Heart left ventricle (tissue), 16 donors: ENCODE data around the gene IMP4. TPM values are rescaled to one million over a fixed set of nuclear protein-coding genes. Genes with fewer than 3 reads are reported as not detected.
A peak's percentile ranks its signal among the peaks of the same experiment; 100 is the strongest.

Source experiments
- ATAC-seq, 4 donors: fragments of 200-7000 bp; cut with Tn5 transposase; one replicate each; pipeline ENCODE4 v1.9.1; 2020 to 2022; ENCODE audit warnings: moderate library complexity in 4 of 4, mild to moderate bottlenecking in 3 of 4, moderate number of reproducible peaks in 1 of 4
- DNase-seq, 5 donors: peaks; one replicate each; pipeline ENCODE4 v3.0.0-alpha.2; 2020
- H3K27ac ChIP-seq, 12 donors: fragments of 200-600 bp; sonication (generic) in 4 of 12; one replicate each; pipeline versions ENCODE4 v1.5.0 to v1.8.0; 2016 to 2022; ENCODE audit warnings: mild to moderate bottlenecking in 2 of 12
- H3K27me3 ChIP-seq, 9 donors: fragments of 200-600 bp; sonication (generic) in 2 of 9; one replicate each; pipeline versions ENCODE4 v1.5.1 to v1.8.0; 2016 to 2022; ENCODE audit warnings: mild to moderate bottlenecking in 3 of 9
- H3K36me3 ChIP-seq, 9 donors: fragments of 200-600 bp; sonication (generic) in 2 of 9; one replicate each; pipeline versions ENCODE4 v1.5.0 to v1.8.0; 2018 to 2022; ENCODE audit warnings: mild to moderate bottlenecking in 2 of 9
- H3K4me1 ChIP-seq, 12 donors: fragments of 200-600 bp; sonication (generic) in 4 of 12; one replicate each; pipeline versions ENCODE4 v1.5.0 to v1.8.0; 2016 to 2022; ENCODE audit warnings: mild to moderate bottlenecking in 3 of 12
- H3K4me3 ChIP-seq, 12 donors: fragments of 200-600 bp; sonication (generic) in 4 of 12; one replicate each; pipeline versions ENCODE4 v1.5.0 to v1.8.0; 2017 to 2022; ENCODE audit warnings: mild to moderate bottlenecking in 9 of 12, moderate library complexity in 4 of 12
- H3K9me3 ChIP-seq, 12 donors: fragments of 200-600 bp; sonication (generic) in 4 of 12; one replicate each; pipeline versions ENCODE4 v1.5.0 to v1.8.0; 2016 to 2022; ENCODE audit warnings: mild to moderate bottlenecking in 1 of 12
- CTCF ChIP-seq, 12 donors: fragments of 200-600 bp; sonication (generic) in 4 of 12; IDR thresholded peaks; one replicate each; pipeline versions ENCODE4 v1.5.0 to v1.8.0; 2018 to 2022; ENCODE audit warnings: antibody characterized with exemption in 12 of 12, mild to moderate bottlenecking in 5 of 12
- POLR2A ChIP-seq, 2 donors: fragments of 450-650 bp; IDR thresholded peaks; one replicate each; pipeline ENCODE4 v1.6.1; 2017; ENCODE audit warnings: antibody characterized with exemption in 2 of 2, mild to moderate bottlenecking in 2 of 2, moderate library complexity in 2 of 2
- WGBS, 4 donors: extraction: QIAGEN DNeasy Blood & Tissue Kit in 2 of 4; methylation state at CpG; one replicate each; pipeline versions ENCODE4 v1.1.5 to v1.1.7; 2013 to 2018; 5-methylcytosine and 5-hydroxymethylcytosine counted together
- intact Hi-C, 10 donors: fragments of 100-400 bp; cut with DNase I; formaldehyde crosslinking; loops; one replicate each; pipeline versions ENCODE4 v1.11.1 to v1.14.2; 2022
- polyA plus RNA-seq, 2 donors: library from polyadenylated mRNA; stranded (reverse); fragments of 200-250 nt; gene quantifications; one replicate each; pipeline ENCODE4 v1.2.3, GENCODE V29; 2013
- total RNA-seq, 9 donors: library from RNA; depleted of rRNA in 2 of 9; stranded (reverse); fragments of >200 nt in 2 of 9; fragmentation: NEBNext Ultra II Directional in 3 of 9; extraction: Animal tissue kit (Norgen Biotek cat#: 25700) in 3 of 9; gene quantifications; one replicate each; pipeline versions ENCODE4 v1.1.0 to v1.2.4, GENCODE V29; 2016 to 2023
- donor health status: ischemic (EF 13 %, LVEDD 7.1; RV severe dilation, severe dysfunction).
- donor health status: healthy with polysubstance abuse.
- donor health status: DM: no; HTN: yes; CAD: no.
- donor health status: DM: no; HTN: no; CAD: no.
- donor health status: ischemic (EF 25% LVEDD 6.9; RV normal size, moderate dysfunction).
- donor health status: ischemic (EF 25% LVEDD 5.7; RV mildly dilated, moderate dysfunction).
- donor health status: healthy.
- donor health status: DM: yes; HTN: yes; CAD: no.
- donor health status: ischemic (EF 35%, LVEDD 5.7; RV mildly dilated, moderate dysfunction).
- donor health status: nonischemic (EF 11% LVEDD 7.7; RV severe dilation, severe dysfunction).
- donor health status: DM: yes; HTN: yes; CAD: no.
- donor health status: PGD.
- donor health status: ischemic (EF 29% LVEDD 5.4; RV normal size, mild dysfunction).
- donor health status: nonischemic (EF 23%, LVEDD 6.1; RV moderate dilation, normal function).

The IMP4 gene
- total and polyA plus RNA-seq, 11 donors, result 55.8 to 209 (median 73.7) TPM

GRCh38 chr2:130393318-130393910, 50.7 kb downstream of the IMP4 start:
- H3K36me3 ChIP-seq, result no peaks in the 10 kb centered on the region
- no peaks in the 10 kb centered on the region for H3K9me3 ChIP-seq
- no peaks in the 10 kb centered on the region for H3K27me3 ChIP-seq
- DNase-seq (peak in 1 of 5 donors; percentile 10), ATAC-seq (no peak)
- H3K4me3 ChIP-seq, result no peak overlapping the region
- peaks cover 0 to 30% (median 17%) of the 10 kb centered on the region in 12 donors for H3K4me1 ChIP-seq
- no peak overlapping the region for H3K27ac ChIP-seq
- no peak for TF ChIP-seq POLR2A (IDR thresholded peaks at IDR 0.05)
- no peak for TF ChIP-seq CTCF (IDR thresholded peaks at IDR 0.05)
- intact Hi-C loops, result loop anchor here in 1 of 10 donors (5.0 kb wide), 1 partner anchor 36 kb away; the partner anchor contains the start of gene PTPN18
- WGBS, 4 donors, result 91 to 94% (median 93%) methylated on average over 7 of the region's 7 CpGs

Other genes starting within 250 kb of the IMP4 start
- gene POTEF, start 213.7 kb upstream of the IMP4 start, total RNA-seq, result not detected
- not detected for gene POTEF, start 213.7 kb upstream of the IMP4 start, polyA plus RNA-seq
- gene CCDC74B, start 197.8 kb upstream of the IMP4 start, total RNA-seq, result 1 to 10 TPM in 1 of 9 donors, under 1 TPM in 7, not detected in 1; 0.14 to 2.3 (median 0.48) TPM
- under 1 TPM; 0.50 to 0.55 TPM for gene CCDC74B, start 197.8 kb upstream of the IMP4 start, polyA plus RNA-seq
- 10 to 100 TPM; 23.4 to 32.7 (median 29.2) TPM for gene SMPD4, start 161.3 kb upstream of the IMP4 start, total RNA-seq
- gene SMPD4, start 161.3 kb upstream of the IMP4 start, polyA plus RNA-seq, result 10 to 100 TPM; 28.5 to 41.1 TPM
- gene MZT2B, start 160.6 kb upstream of the IMP4 start, total RNA-seq, result 100 to 1,000 TPM; 269 to 480 (median 360) TPM
- 100 to 1,000 TPM; 279 to 623 TPM for gene MZT2B, start 160.6 kb upstream of the IMP4 start, polyA plus RNA-seq
- 100 to 1,000 TPM in 2 of 9 donors, 10 to 100 TPM in 3, 1 to 10 TPM in 4; 2.8 to 117 (median 44.7) TPM for gene TUBA3E, start 144.5 kb upstream of the IMP4 start, total RNA-seq
- 100 to 1,000 TPM in 1 of 2 donors, 10 to 100 TPM in 1; 69.5 to 325 TPM for gene TUBA3E, start 144.5 kb upstream of the IMP4 start, polyA plus RNA-seq
- 10 to 100 TPM in 8 of 9 donors, 1 to 10 TPM in 1; 9.7 to 42.5 (median 11.1) TPM for gene PTPN18, start 13.2 kb downstream of the IMP4 start, total RNA-seq
- 10 to 100 TPM; 16.3 to 16.8 TPM for gene PTPN18, start 13.2 kb downstream of the IMP4 start, polyA plus RNA-seq
- gene POTEI, start 166.4 kb downstream of the IMP4 start, total RNA-seq, result not detected
- not detected for gene POTEI, start 166.4 kb downstream of the IMP4 start, polyA plus RNA-seq
- not detected for gene CFC1B, start 178.3 kb downstream of the IMP4 start, total RNA-seq
- not detected for gene CFC1B, start 178.3 kb downstream of the IMP4 start, polyA plus RNA-seq